Measurements from ENCODE around the gene POLR2I.

DNA sequence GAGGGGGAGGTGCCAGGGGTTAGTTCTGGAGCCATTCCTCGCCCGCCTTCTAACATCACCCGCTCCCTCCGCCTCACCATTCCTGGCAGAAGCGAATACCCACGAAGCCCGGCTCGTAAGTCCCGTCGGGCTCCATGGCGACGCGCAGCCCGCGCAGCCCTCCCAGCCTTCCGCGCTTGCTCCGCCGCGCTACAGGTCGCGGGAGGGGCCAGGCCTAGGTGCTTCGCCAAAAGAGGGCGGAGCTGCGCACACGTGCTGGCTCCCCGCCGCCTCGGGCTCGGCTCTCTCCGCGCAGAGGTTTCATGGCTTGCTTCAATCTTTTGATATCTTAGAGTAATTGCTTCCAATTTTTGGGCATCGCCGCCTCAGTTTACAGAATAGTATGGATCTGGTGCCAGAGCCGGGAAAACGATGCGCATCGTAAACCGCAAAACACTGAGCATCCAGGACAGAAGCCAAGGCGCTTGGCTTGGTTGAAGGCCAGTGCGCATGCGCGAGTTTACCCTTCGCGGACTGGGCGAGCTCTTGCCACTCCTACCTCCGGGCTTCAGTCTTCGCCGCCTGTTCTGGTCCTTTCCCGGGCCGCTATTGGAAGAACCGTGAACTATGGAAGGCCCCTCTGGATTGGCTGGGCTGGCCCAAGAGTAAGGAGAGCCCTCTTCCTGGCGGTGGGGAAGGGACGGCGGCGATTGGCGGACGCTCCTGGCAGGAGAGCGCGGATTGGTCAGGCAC is at the start of gene POLR2I:
- TF ChIP-seq, protein P1, sequence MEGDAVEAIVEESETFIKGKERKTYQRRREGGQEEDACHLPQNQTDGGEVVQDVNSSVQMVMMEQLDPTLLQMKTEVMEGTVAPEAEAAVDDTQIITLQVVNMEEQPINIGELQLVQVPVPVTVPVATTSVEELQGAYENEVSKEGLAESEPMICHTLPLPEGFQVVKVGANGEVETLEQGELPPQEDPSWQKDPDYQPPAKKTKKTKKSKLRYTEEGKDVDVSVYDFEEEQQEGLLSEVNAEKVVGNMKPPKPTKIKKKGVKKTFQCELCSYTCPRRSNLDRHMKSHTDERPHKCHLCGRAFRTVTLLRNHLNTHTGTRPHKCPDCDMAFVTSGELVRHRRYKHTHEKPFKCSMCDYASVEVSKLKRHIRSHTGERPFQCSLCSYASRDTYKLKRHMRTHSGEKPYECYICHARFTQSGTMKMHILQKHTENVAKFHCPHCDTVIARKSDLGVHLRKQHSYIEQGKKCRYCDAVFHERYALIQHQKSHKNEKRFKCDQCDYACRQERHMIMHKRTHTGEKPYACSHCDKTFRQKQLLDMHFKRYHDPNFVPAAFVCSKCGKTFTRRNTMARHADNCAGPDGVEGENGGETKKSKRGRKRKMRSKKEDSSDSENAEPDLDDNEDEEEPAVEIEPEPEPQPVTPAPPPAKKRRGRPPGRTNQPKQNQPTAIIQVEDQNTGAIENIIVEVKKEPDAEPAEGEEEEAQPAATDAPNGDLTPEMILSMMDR (IDR thresholded peaks at IDR 0.05; ENCODE audit: low read length): no peak
- no peak for TF ChIP-seq EZH2 (optimal IDR thresholded peaks at IDR 0.05; ENCODE audit: low read depth, low read length)
